HG03025 (cell line): ENCODE results near the gene MEIS1.

Experiments
- ATAC-seq: cut with Tn5 transposase; IDR thresholded peaks from one replicate; pipeline ENCODE4 v1.9.1; 2021; ENCODE audit warnings: mild to moderate bottlenecking, moderate library complexity; ENCODE audit not compliant: unreplicated experiment, low FRiP score

Gene MEIS1

DNA sequence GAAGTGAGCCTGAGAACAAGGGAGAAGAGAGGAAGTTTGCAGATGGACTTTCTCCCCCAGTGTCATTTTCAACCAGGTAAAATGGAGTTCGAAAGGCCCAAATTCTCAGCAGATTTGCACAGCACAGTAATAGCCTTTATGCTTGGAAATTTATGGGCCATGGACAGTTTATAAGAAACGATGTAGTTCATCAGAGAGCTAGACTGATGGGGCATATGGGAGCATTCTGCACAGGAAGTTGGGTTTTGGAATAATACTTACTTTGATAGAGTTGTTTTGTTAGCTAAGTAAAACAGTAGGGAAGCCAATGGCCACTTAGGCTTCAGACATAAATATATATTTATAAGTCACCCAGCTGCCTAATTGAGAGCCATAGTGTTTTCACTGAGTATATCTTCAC is 169.4 kb downstream of the MEIS1 start:
- ATAC-seq = no peak

DNA sequence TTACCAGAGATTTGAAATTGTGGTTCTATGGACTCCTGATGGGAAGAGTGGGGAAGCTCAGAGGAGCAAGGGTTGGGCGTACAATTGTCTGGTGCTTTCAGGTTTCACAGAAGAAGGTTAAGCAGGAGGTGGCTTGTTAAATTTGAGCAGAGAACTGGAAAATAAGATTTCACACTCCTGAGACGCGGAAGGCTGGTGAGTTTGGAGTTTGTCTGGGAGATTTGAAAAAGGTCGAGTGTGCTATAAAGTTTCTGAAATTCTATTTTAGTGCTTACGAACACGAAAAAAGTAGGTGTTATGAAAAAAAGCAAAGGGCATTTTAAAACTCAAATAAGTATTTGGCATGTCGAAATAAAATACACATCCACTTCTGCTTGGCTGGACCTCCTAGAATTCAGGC is 170.1 kb downstream of the MEIS1 start:
- ATAC-seq = no peak

DNA sequence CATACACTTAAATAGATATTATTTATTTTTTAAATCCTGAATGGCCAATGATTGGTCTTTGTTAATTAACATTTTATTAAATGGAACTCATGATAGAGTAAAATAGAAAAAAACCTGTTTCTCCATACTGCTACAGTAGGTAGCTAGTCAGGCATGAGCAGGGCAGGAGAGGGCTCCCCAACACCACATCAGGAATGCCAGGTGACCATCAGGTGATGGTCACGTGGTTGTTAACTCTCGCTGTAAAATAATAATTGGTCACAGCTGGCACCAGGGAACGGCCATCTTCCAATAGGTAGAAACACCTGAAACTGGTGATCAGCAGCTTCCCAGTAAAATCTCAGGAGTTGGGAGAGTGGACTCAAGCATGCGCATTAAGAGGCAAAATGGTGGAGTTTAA is 172.2 kb downstream of the MEIS1 start:
- ATAC-seq = no peak
